Vagina (tissue), 2 donors: ENCODE data around the gene SLC4A1AP.

Experiments
- CTCF ChIP-seq, 3 experiments: fragments of 450-650 bp in 2 of 3; fragments of 200-600 bp in 1 of 3; sonication (generic) in 1 of 3; IDR thresholded peaks; one replicate each; pipeline ENCODE4 v1.5.1; 2017 to 2019; ENCODE audit warnings: antibody characterized with exemption in 3 of 3, mild to moderate bottlenecking in 2 of 3, moderate library complexity in 2 of 3
- POLR2A ChIP-seq, 2 donors: fragments of 450-650 bp; IDR thresholded peaks; one replicate each; pipeline ENCODE4 v1.6.1; 2017; ENCODE audit warnings: antibody characterized with exemption in 2 of 2, mild to moderate bottlenecking in 2 of 2, moderate library complexity in 2 of 2
- POLR2AphosphoS5 ChIP-seq, 2 donors: sonication (generic); formaldehyde crosslinking; IDR thresholded peaks; one replicate each; pipeline ENCODE4 v1.9.0; 2017; ENCODE audit warnings: antibody characterized with exemption in 2 of 2, mild to moderate bottlenecking in 2 of 2, low read depth in 1 of 2; ENCODE audit not compliant: insufficient read depth in 1 of 2

GRCh38 chr2:27737676-27738348, 74.1 kb downstream of the SLC4A1AP start:
- TF ChIP-seq POLR2AphosphoS5 (IDR thresholded peaks at IDR 0.05; ENCODE audit: insufficient read depth in 1 of 2, low read depth in 1 of 2) (peak; percentile 22 to 53), POLR2A (IDR thresholded peaks at IDR 0.05) (no peak), CTCF (IDR thresholded peaks at IDR 0.05) (no peak)
